ENCODE measurements around the gene ITPKC. TPM values are rescaled to one million over a fixed set of nuclear protein-coding genes. Genes with fewer than 3 reads are reported as not detected.

Gene ITPKC
- 13.7 and 15.5 TPM in 2 replicates for total RNA-seq (2012; rRNA removed)

GRCh38 chr19:40716482-40717324 is at the start of gene ITPKC, which contains the start of gene COQ8B:
Gene ITPKC (plus strand): TSS chr19:40717112. CDS start chr19:40717136, 24 bp downstream.
Gene COQ8B (minus strand): TSS chr19:40716886. CDS start chr19:40714632, 2,254 bp downstream.
- no peaks in the 10 kb centered on the region for H3K27me3 ChIP-seq (ENCODE audit: control insufficient read depth, insufficient read depth, low read length)
- H3K9me3 ChIP-seq (replicated peaks; ENCODE audit: low read length), result no peaks in the 10 kb centered on the region
- H3K4me1 ChIP-seq (ENCODE audit: control insufficient read depth, insufficient read depth, low read length), result peaks cover 52% of the 10 kb centered on the region
- H3K4me2 ChIP-seq (ENCODE audit: low read length), result peak within 1 kb of the TSS; percentile 77
- H3K9ac ChIP-seq (ENCODE audit: low read depth, low read length), result peak within 1 kb of the TSS; percentile 87
- H3K4me3 ChIP-seq (ENCODE audit: low read length), result peak within 1 kb of the TSS; percentile 83
- H3K36me3 ChIP-seq (ENCODE audit: insufficient read depth, low read length), result peaks cover 4% of the 10 kb centered on the region

DNA sequence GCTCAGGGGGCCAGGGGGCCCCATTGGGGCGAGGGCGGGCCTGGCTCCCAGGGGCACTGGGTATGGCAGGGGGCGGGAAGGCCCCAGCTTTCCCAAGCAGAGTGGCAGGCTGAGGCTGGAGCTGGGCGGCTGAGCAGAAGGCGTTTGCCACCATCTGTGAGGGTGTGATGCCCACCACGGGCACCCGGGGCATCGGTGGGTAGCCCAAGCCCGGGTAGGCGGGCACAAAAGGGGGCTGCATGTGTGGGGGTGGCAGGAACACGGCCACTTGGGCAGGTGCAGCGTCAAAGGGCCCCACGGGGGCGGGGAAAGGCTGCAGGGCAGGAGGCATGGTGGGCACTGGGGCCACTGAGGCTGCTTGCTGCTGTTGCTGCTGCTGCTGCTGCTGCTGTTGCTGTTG is 49.3 kb upstream of the ITPKC start:
- H3K4me3 ChIP-seq (ENCODE audit: low read length), result no peak overlapping the region
- peaks cover 55% of the 10 kb centered on the region for H3K36me3 ChIP-seq (ENCODE audit: insufficient read depth, low read length)
- H3K9ac ChIP-seq (ENCODE audit: low read depth, low read length), result no peak overlapping the region
- peaks cover 23% of the 10 kb centered on the region for H3K4me1 ChIP-seq (ENCODE audit: control insufficient read depth, insufficient read depth, low read length)
- H3K9me3 ChIP-seq (replicated peaks; ENCODE audit: low read length), result no peaks in the 10 kb centered on the region
- H3K4me2 ChIP-seq (ENCODE audit: low read length), result no peak overlapping the region
- H3K27me3 ChIP-seq (ENCODE audit: control insufficient read depth, insufficient read depth, low read length), result no peaks in the 10 kb centered on the region

GRCh38 chr19:40668991-40669614 is 47.8 kb upstream of the ITPKC start:
- Histone ChIP-seq H3K4me2 (ENCODE audit: low read length) (no peak overlapping the region), H3K9ac (ENCODE audit: low read depth, low read length) (no peak overlapping the region), H3K36me3 (ENCODE audit: insufficient read depth, low read length) (peaks cover 70% of the 10 kb centered on the region), H3K27me3 (ENCODE audit: control insufficient read depth, insufficient read depth, low read length) (no peaks in the 10 kb centered on the region), H3K9me3 (replicated peaks; ENCODE audit: low read length) (no peaks in the 10 kb centered on the region), H3K4me3 (ENCODE audit: low read length) (no peak overlapping the region), H3K4me1 (ENCODE audit: control insufficient read depth, insufficient read depth, low read length) (peaks cover 15% of the 10 kb centered on the region)

- Histone ChIP-seq H3K4me1 (ENCODE audit: control insufficient read depth, insufficient read depth, low read length) (peaks cover 12% of the 10 kb centered on the region), H3K27me3 (ENCODE audit: control insufficient read depth, insufficient read depth, low read length) (no peaks in the 10 kb centered on the region), H3K36me3 (ENCODE audit: insufficient read depth, low read length) (peaks cover 86% of the 10 kb centered on the region), H3K4me2 (ENCODE audit: low read length) (no peak overlapping the region), H3K4me3 (ENCODE audit: low read length) (no peak overlapping the region), H3K9me3 (replicated peaks; ENCODE audit: low read length) (no peaks in the 10 kb centered on the region), H3K9ac (ENCODE audit: low read depth, low read length) (no peak overlapping the region)
Measured at GRCh38 chr19:40671404-40671803, 45.5 kb upstream of the ITPKC start.

DNA sequence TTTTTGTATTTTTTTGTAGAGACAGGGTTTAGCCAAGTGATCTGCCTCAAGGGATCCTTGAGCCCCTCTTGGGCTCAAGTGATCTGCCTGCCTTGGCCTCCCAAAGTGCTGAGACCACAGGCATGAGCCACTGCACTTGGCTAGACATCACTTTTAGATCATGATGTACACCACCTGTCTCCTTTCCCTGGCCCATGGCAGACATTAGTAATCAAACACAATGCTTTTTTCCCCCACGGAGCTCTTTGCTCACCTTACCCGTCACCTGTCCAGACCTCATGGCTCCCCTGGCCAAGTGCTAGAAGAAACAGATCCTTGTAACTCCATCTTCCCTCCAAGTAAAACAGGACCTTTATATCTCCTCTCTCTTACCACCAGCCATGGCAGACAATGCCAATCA is 44.9 kb upstream of the ITPKC start:
- Histone ChIP-seq H3K27me3 (ENCODE audit: control insufficient read depth, insufficient read depth, low read length) (no peaks in the 10 kb centered on the region), H3K9ac (ENCODE audit: low read depth, low read length) (no peak overlapping the region), H3K4me3 (ENCODE audit: low read length) (no peak overlapping the region), H3K9me3 (replicated peaks; ENCODE audit: low read length) (no peaks in the 10 kb centered on the region), H3K36me3 (ENCODE audit: insufficient read depth, low read length) (peaks cover 85% of the 10 kb centered on the region), H3K4me2 (ENCODE audit: low read length) (no peak overlapping the region), H3K4me1 (ENCODE audit: control insufficient read depth, insufficient read depth, low read length) (peaks cover 6% of the 10 kb centered on the region)

GRCh38 chr19:40672573-40673299 is 44.2 kb upstream of the ITPKC start:
- Histone ChIP-seq H3K9me3 (replicated peaks; ENCODE audit: low read length) (no peaks in the 10 kb centered on the region), H3K36me3 (ENCODE audit: insufficient read depth, low read length) (peaks cover 87% of the 10 kb centered on the region), H3K4me3 (ENCODE audit: low read length) (no peak overlapping the region)

GRCh38 chr19:40673397-40673796 is 43.5 kb upstream of the ITPKC start:
- Histone ChIP-seq H3K9ac (ENCODE audit: low read depth, low read length) (no peak overlapping the region), H3K4me3 (ENCODE audit: low read length) (no peak overlapping the region), H3K36me3 (ENCODE audit: insufficient read depth, low read length) (peaks cover 87% of the 10 kb centered on the region), H3K9me3 (replicated peaks; ENCODE audit: low read length) (no peaks in the 10 kb centered on the region), H3K4me2 (ENCODE audit: low read length) (no peak overlapping the region), H3K4me1 (ENCODE audit: control insufficient read depth, insufficient read depth, low read length) (peaks cover 4% of the 10 kb centered on the region), H3K27me3 (ENCODE audit: control insufficient read depth, insufficient read depth, low read length) (no peaks in the 10 kb centered on the region)

More at GRCh38 chr19:40672573-40673299, 44.2 kb upstream of the ITPKC start:
- H3K4me2 ChIP-seq (ENCODE audit: low read length), result no peak overlapping the region
- no peaks in the 10 kb centered on the region for H3K27me3 ChIP-seq (ENCODE audit: control insufficient read depth, insufficient read depth, low read length)
- no peak overlapping the region for H3K9ac ChIP-seq (ENCODE audit: low read depth, low read length)
- H3K4me1 ChIP-seq (ENCODE audit: control insufficient read depth, insufficient read depth, low read length), result peaks cover 4% of the 10 kb centered on the region

- Histone ChIP-seq H3K27me3 (ENCODE audit: control insufficient read depth, insufficient read depth, low read length) (no peaks in the 10 kb centered on the region), H3K4me1 (ENCODE audit: control insufficient read depth, insufficient read depth, low read length) (peaks cover 4% of the 10 kb centered on the region), H3K4me2 (ENCODE audit: low read length) (no peak overlapping the region), H3K36me3 (ENCODE audit: insufficient read depth, low read length) (peaks cover 86% of the 10 kb centered on the region), H3K9ac (ENCODE audit: low read depth, low read length) (no peak overlapping the region), H3K9me3 (replicated peaks; ENCODE audit: low read length) (no peaks in the 10 kb centered on the region), H3K4me3 (ENCODE audit: low read length) (no peak overlapping the region)
Measured at GRCh38 chr19:40674291-40674690, 42.6 kb upstream of the ITPKC start.

- Histone ChIP-seq H3K9me3 (replicated peaks; ENCODE audit: low read length) (no peaks in the 10 kb centered on the region), H3K9ac (ENCODE audit: low read depth, low read length) (no peak overlapping the region), H3K4me1 (ENCODE audit: control insufficient read depth, insufficient read depth, low read length) (peaks cover 4% of the 10 kb centered on the region), H3K36me3 (ENCODE audit: insufficient read depth, low read length) (peaks cover 72% of the 10 kb centered on the region), H3K27me3 (ENCODE audit: control insufficient read depth, insufficient read depth, low read length) (no peaks in the 10 kb centered on the region), H3K4me3 (ENCODE audit: low read length) (no peak overlapping the region), H3K4me2 (ENCODE audit: low read length) (no peak overlapping the region)
Measured at GRCh38 chr19:40677156-40677555, 39.8 kb upstream of the ITPKC start.

GRCh38 chr19:40681039-40681438 is 35.9 kb upstream of the ITPKC start:
- Histone ChIP-seq H3K4me3 (ENCODE audit: low read length) (no peak overlapping the region), H3K27me3 (ENCODE audit: control insufficient read depth, insufficient read depth, low read length) (no peaks in the 10 kb centered on the region), H3K9ac (ENCODE audit: low read depth, low read length) (no peak overlapping the region), H3K36me3 (ENCODE audit: insufficient read depth, low read length) (peaks cover 69% of the 10 kb centered on the region), H3K4me2 (ENCODE audit: low read length) (no peak overlapping the region), H3K4me1 (ENCODE audit: control insufficient read depth, insufficient read depth, low read length) (no peaks in the 10 kb centered on the region), H3K9me3 (replicated peaks; ENCODE audit: low read length) (no peaks in the 10 kb centered on the region)

GRCh38 chr19:40682431-40682964 is 34.4 kb upstream of the ITPKC start:
- Histone ChIP-seq H3K4me1 (ENCODE audit: control insufficient read depth, insufficient read depth, low read length) (peaks cover 5% of the 10 kb centered on the region), H3K9me3 (replicated peaks; ENCODE audit: low read length) (no peaks in the 10 kb centered on the region), H3K27me3 (ENCODE audit: control insufficient read depth, insufficient read depth, low read length) (no peaks in the 10 kb centered on the region), H3K36me3 (ENCODE audit: insufficient read depth, low read length) (peaks cover 65% of the 10 kb centered on the region), H3K9ac (ENCODE audit: low read depth, low read length) (no peak overlapping the region), H3K4me3 (ENCODE audit: low read length) (no peak overlapping the region), H3K4me2 (ENCODE audit: low read length) (no peak overlapping the region)

Measured in skeletal muscle satellite cell (primary cell).